A549 treated with GW870086 at 1 μM for 4 hours (cell line): ENCODE results near the gene KATNA1. TPM values are rescaled to one million over a fixed set of nuclear protein-coding genes. Genes with fewer than 3 reads are reported as not detected.

Source experiments
- total RNA-seq: library from RNA; stranded (reverse); fragments of 200-300 nt; extraction: Qiagen RNA extraction; gene quantifications from 5 replicates; pipeline ENCODE4 v1.2.3, GENCODE V29; 2022; ENCODE audit warnings: low read depth

Gene KATNA1
- total RNA-seq = 9.6 to 11.8 TPM (median 10.5 TPM) in 5 replicates

GRCh38 chr6:149648148-149649145 lies at the start of gene KATNA1:
KATNA1 (minus strand) TSS chr6:149648714; CDS start chr6:149638547, 10,167 bp downstream.

GRCh38 chr6:149565527-149566409 lies 82.7 kb downstream of the KATNA1 start, which contains the start of gene GINM1:
GINM1 (plus strand) TSS chr6:149566375; CDS start chr6:149566415, 40 bp downstream.

DNA sequence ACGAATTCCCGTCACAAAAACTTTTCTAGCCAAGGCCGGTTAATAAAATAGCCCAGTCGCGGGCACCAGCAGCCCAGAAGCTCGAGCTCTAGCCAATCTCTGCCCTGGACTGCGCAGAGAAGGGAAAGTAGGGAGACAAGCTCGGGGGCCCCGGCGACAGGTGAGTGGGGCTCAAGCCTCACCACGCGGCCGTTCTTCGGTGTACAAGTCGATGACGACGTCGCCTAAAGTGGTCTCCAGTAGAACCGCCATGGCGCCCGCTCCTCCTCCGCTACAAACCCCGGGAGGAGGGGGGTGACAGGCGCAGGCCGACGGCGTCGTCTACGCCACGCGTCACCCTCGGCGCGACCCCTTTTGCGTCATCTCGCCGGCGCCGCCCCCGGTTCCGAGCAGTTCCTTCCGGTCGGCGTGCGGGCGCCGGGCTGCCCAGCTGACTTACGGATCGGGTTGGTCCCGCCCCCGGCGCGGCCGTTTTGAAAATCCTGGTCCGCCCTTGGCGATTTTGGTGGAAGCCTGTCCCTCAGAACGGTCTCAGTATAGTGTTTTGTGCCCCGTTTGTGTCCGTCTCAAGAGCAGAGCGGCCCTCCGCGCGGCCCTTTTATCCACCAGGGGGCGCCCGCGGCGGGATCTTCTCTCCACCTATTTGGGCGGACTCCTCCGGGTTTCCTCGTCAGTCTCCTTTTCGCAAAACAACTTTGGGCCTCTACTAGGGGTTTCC lies 102.6 kb downstream of the KATNA1 start, which contains the start of gene PPIL4:
Gene PPIL4 (minus strand): TSS at position 290 of the 718 bp plus-strand sequence. CDS start 38 bp downstream, at position 252.

Other genes starting within 250 kb of the KATNA1 start
- gene SUMO4, start 248.5 kb downstream of the KATNA1 start, total RNA-seq = not detected in 5 replicates
- 0.02 to 0.10 TPM (median 0.07 TPM) in 5 replicates for gene ZC3H12D, start 163.7 kb downstream of the KATNA1 start, total RNA-seq
- 11.7 to 18.3 TPM (median 14.5 TPM) in 5 replicates for gene PPIL4, start 102.7 kb downstream of the KATNA1 start, total RNA-seq
- 22.7 to 30.5 TPM (median 27.2 TPM) in 5 replicates for gene GINM1, start 82.3 kb downstream of the KATNA1 start, total RNA-seq
- gene LATS1, start 69.4 kb upstream of the KATNA1 start, total RNA-seq = 4.9 to 9.4 TPM (median 7.5 TPM) in 5 replicates
- gene NUP43, start 97.8 kb upstream of the KATNA1 start, total RNA-seq = 12.0 to 16.2 TPM (median 14.4 TPM) in 5 replicates
- 88.5 to 96.9 TPM (median 91.1 TPM) in 5 replicates for gene PCMT1, start 101.0 kb upstream of the KATNA1 start, total RNA-seq
- gene LRP11, start 215.6 kb upstream of the KATNA1 start, total RNA-seq = 27.5 to 39.7 TPM (median 36.2 TPM) in 5 replicates
- gene RAET1E, start 249.4 kb upstream of the KATNA1 start, total RNA-seq = 1.8 to 3.8 TPM (median 3.2 TPM) in 5 replicates